Ovary (tissue), 9 donors: ENCODE measurements around the gene S100A1. TPM values are rescaled to one million over a fixed set of nuclear protein-coding genes. Genes with fewer than 3 reads are reported as not detected.
A peak's percentile ranks its signal among the peaks of the same experiment; 100 is the strongest.

Experiments used
- DNase-seq, 5 donors: peaks; one replicate each; pipeline ENCODE4 v3.0.0-alpha.2; 2019 to 2020
- H3K27ac ChIP-seq, 2 donors: fragments of 200-600 bp; one replicate each; pipeline versions ENCODE4 v1.5.1 to v1.8.0; 2019 to 2022
- H3K27me3 ChIP-seq: fragments of 200-600 bp; one replicate; pipeline ENCODE4 v1.8.0; 2022
- H3K36me3 ChIP-seq: fragments of 200-600 bp; sonication (generic); one replicate; pipeline ENCODE4 v1.5.1; 2019
- H3K4me1 ChIP-seq: one replicate; pipeline ENCODE4 v1.8.1; 2013; ENCODE audit warnings: mild to moderate bottlenecking, moderate library complexity; ENCODE audit not compliant: insufficient read depth
- H3K4me3 ChIP-seq: fragments of 200-600 bp; sonication (generic); one replicate; pipeline ENCODE4 v1.5.1; 2017
- H3K9me3 ChIP-seq, 2 donors: fragments of 200-600 bp in 1 of 2; sonication (generic) in 1 of 2; one replicate each; pipeline versions ENCODE4 v1.5.1 to v1.8.1; 2013 to 2019; ENCODE audit warnings: mild to moderate bottlenecking in 1 of 2, moderate library complexity in 1 of 2
- CTCF ChIP-seq, 3 donors: fragments of 450-650 bp in 2 of 3; fragments of 200-600 bp in 1 of 3; IDR thresholded peaks; one replicate each; pipeline versions ENCODE4 v1.5.1 to v1.8.0; 2016 to 2022; ENCODE audit warnings: antibody characterized with exemption in 3 of 3, mild to moderate bottlenecking in 1 of 3
- EP300 ChIP-seq: sonication (generic); formaldehyde crosslinking; IDR thresholded peaks from one replicate; pipeline ENCODE4 v1.6.1; 2017; ENCODE audit warnings: antibody characterized with exemption
- POLR2A ChIP-seq: fragments of 450-650 bp; IDR thresholded peaks from one replicate; pipeline ENCODE4 v1.6.1; 2017; ENCODE audit warnings: antibody characterized with exemption, mild to moderate bottlenecking, moderate library complexity
- WGBS, 3 donors: extraction: QIAGEN DNeasy Blood & Tissue Kit in 1 of 3; methylation state at CpG; one replicate each; pipeline versions ENCODE4 v1.1.5 to v1.1.7; 2013 to 2017; 5-methylcytosine and 5-hydroxymethylcytosine counted together
- intact Hi-C, 4 donors: fragments of 100-400 bp; cut with DNase I; formaldehyde crosslinking; loops; one replicate each; pipeline versions ENCODE4 v1.11.0 to v1.15.1; 2022 to 2023
- polyA plus RNA-seq, 2 donors: library from polyadenylated mRNA; stranded (reverse); fragments of 200-250 nt in 1 of 2; fragments of 350-450 nt in 1 of 2; fragmentation: Illumina TruSeq in 1 of 2; extraction: RNeasy Lipid Tissue Mini Kit (QIAGEN cat#74804) in 1 of 2; gene quantifications; one replicate each; pipeline ENCODE4 v1.2.3, GENCODE V29; 2013 to 2014
- total RNA-seq, 7 donors: library from RNA; depleted of rRNA in 2 of 7; stranded (reverse); fragments of >200 nt in 2 of 7; fragmentation: NEBNext Ultra II Directional in 3 of 7; extraction: Animal tissue kit (Norgen Biotek cat#: 25700) in 3 of 7; gene quantifications; one replicate each; pipeline versions ENCODE4 v1.1.0 to v1.2.4, GENCODE V29; 2016 to 2023
- donor health status: DM: no; HTN: no; CAD: no; lungs with moderate emphysema.
- donor health status: DM: no; HTN: no; CAD: no.
- donor health status: Bipolar disorder and iron deficiency.
- donor health status: DM: yes; HTN: yes; CAD: no.
- donor health status: DM: no; HTN: no; CAD: no.
- donor health status: DM: yes; HTN: yes; CAD: no.

The S100A1 gene
- total and polyA plus RNA-seq, 9 donors: 0.91 to 77.2 (median 1.3) TPM; not detected in 1

GRCh38 chr1:153610811-153611301 is 17.4 kb upstream of the S100A1 start:
- no peaks in the 10 kb centered on the region for H3K36me3 ChIP-seq
- TF ChIP-seq EP300 (no peak), POLR2A (no peak), CTCF (IDR thresholded peaks at IDR 0.05) (no peak)
- peak overlapping the region; percentile 54 to 72 for H3K27ac ChIP-seq
- intact Hi-C loops: no loop called here
- no peaks in the 10 kb centered on the region for H3K9me3 ChIP-seq
- peaks cover 27% of the 10 kb centered on the region for H3K4me1 ChIP-seq
- DNase-seq: peak in 1 of 5 donors; percentile 39
- H3K4me3 ChIP-seq: no peak overlapping the region
- 72 to 83% (median 76%) methylated on average over 7 of the region's 7 CpGs for WGBS, 3 donors
- H3K27me3 ChIP-seq: no peaks in the 10 kb centered on the region

- TF ChIP-seq POLR2A: no peak
- TF ChIP-seq EP300: no peak
- TF ChIP-seq CTCF (IDR thresholded peaks at IDR 0.05): no peak
- WGBS, 3 donors: 28 to 53% (median 44%) methylated on average over 1 of the region's 1 CpG
- DNase-seq: no peak
- no peaks in the 10 kb centered on the region for H3K9me3 ChIP-seq
- no peaks in the 10 kb centered on the region for H3K36me3 ChIP-seq
- H3K27ac ChIP-seq: peak overlapping the region in 1 of 2 donors; percentile 84
- H3K4me3 ChIP-seq: peak overlapping the region; percentile 74
- no peaks in the 10 kb centered on the region for H3K27me3 ChIP-seq
- H3K4me1 ChIP-seq: peaks cover 30% of the 10 kb centered on the region
- intact Hi-C loops: no loop called here
Observed at GRCh38 chr1:153611356-153611755, 16.9 kb upstream of the S100A1 start.

- Histone ChIP-seq H3K9me3 (no peaks in the 10 kb centered on the region), H3K4me1 (peaks cover 34% of the 10 kb centered on the region), H3K36me3 (no peaks in the 10 kb centered on the region), H3K4me3 (peak overlapping the region; percentile 74), H3K27me3 (no peaks in the 10 kb centered on the region), H3K27ac (peak overlapping the region; percentile 84 to 93)
- TF ChIP-seq EP300 (no peak), POLR2A (no peak), CTCF (IDR thresholded peaks at IDR 0.05) (no peak)
- peak in 3 of 5 donors; percentile 60 to 66 (median 64) for DNase-seq
- intact Hi-C loops: loop anchor here in 1 of 4 donors (2.0 kb wide), 1 partner anchor 61 kb away; no protein-coding TSS in a partner anchor
- WGBS, 3 donors: 8 to 14% (median 12%) methylated on average over 11 of the region's 11 CpGs
Observed at GRCh38 chr1:153612111-153612754, 16.0 kb upstream of the S100A1 start.

GRCh38 chr1:153612755-153613331 is 15.4 kb upstream of the S100A1 start, which contains the start of gene S100A16:
Gene S100A16 (minus strand): TSS chr1:153613137. CDS start chr1:153608151, 4,986 bp downstream.
- Histone ChIP-seq H3K4me1 (peaks cover 36% of the 10 kb centered on the region), H3K27ac (peak within 1 kb of the TSS; percentile 84 to 93), H3K4me3 (peak within 1 kb of the TSS; percentile 74), H3K36me3 (no peaks in the 10 kb centered on the region), H3K27me3 (no peaks in the 10 kb centered on the region), H3K9me3 (no peaks in the 10 kb centered on the region)
- WGBS, 3 donors: 1 to 27% (median 6%) methylated on average over 9 of the region's 9 CpGs
- peak; percentile 81 to 86 (median 82) for DNase-seq
- intact Hi-C loops: loop anchor here in 1 of 4 donors (2.0 kb wide), 1 partner anchor 60 kb away; no protein-coding TSS in a partner anchor
- TF ChIP-seq POLR2A (peak; percentile 76), EP300 (no peak), CTCF (IDR thresholded peaks at IDR 0.05) (no peak)
